Subcutaneous abdominal adipose tissue (tissue), 5 donors: ENCODE results near the gene CCL15.
"Not testable (repeated sequence)": the region's sequence is repeated elsewhere in the genome, so short reads cannot be mapped to it uniquely, and the experiment has no call there.

ENCODE experiments used
- H3K27ac ChIP-seq: one replicate; pipeline ENCODE4 v1.7.0; 2013; ENCODE audit warnings: low read depth, mild to moderate bottlenecking, inconsistent platforms, low read length, moderate library complexity
- H3K27me3 ChIP-seq, 5 donors: one replicate each; pipeline ENCODE4 v1.7.0; 2013; ENCODE audit warnings: low read length in 5 of 5, inconsistent platforms in 1 of 5; ENCODE audit not compliant: control insufficient read depth in 5 of 5, insufficient read depth in 4 of 5
- H3K36me3 ChIP-seq, 5 donors: one replicate each; pipeline ENCODE4 v1.7.0; 2013; ENCODE audit warnings: low read length in 5 of 5; ENCODE audit not compliant: control insufficient read depth in 5 of 5, insufficient read depth in 5 of 5
- H3K4me1 ChIP-seq, 5 donors: one replicate each; pipeline ENCODE4 v1.7.0; 2013; ENCODE audit warnings: low read length in 5 of 5, mild to moderate bottlenecking in 3 of 5, moderate library complexity in 1 of 5; ENCODE audit not compliant: control insufficient read depth in 5 of 5, insufficient read depth in 5 of 5
- H3K4me3 ChIP-seq, 5 donors: one replicate each; pipeline ENCODE4 v1.7.0; 2013; ENCODE audit warnings: low read length in 5 of 5, low read depth in 1 of 5
- H3K9ac ChIP-seq, 5 donors: one replicate each; pipeline ENCODE4 v1.7.0; 2013; ENCODE audit warnings: low read length in 5 of 5, mild to moderate bottlenecking in 4 of 5, moderate library complexity in 3 of 5
- H3K9me3 ChIP-seq, 5 donors: one replicate each; pipeline ENCODE4 v1.7.0; 2013; ENCODE audit warnings: low read length in 5 of 5; ENCODE audit not compliant: control insufficient read depth in 5 of 5
- donor health status: healthy.
- donor health status: healthy.
- donor health status: healthy.
- donor health status: healthy.
- donor health status: healthy.

The CCL15 gene

GRCh38 chr17:36016555-36016954 is 15.2 kb upstream of the CCL15 start:
- peaks cover 0 to 20% (median 6%) of the 10 kb centered on the region in 5 donors for H3K4me1 ChIP-seq
- no peaks in the 10 kb centered on the region for H3K27me3 ChIP-seq
- no peak overlapping the region for H3K4me3 ChIP-seq
- no peak overlapping the region for H3K27ac ChIP-seq
- no peaks in the 10 kb centered on the region for H3K36me3 ChIP-seq
- peaks cover 0 to 12% (median 12%) of the 10 kb centered on the region in 5 donors for H3K9me3 ChIP-seq
- H3K9ac ChIP-seq: no peak overlapping the region

- not testable (repeated sequence) for H3K9ac ChIP-seq, H3K27me3 ChIP-seq, H3K4me3 ChIP-seq, H3K36me3 ChIP-seq, H3K27ac ChIP-seq
- Histone ChIP-seq H3K9me3 (peaks cover 0 to 13% (median 12%) of the 10 kb centered on the region in 5 donors), H3K4me1 (peaks cover 0 to 20% (median 6%) of the 10 kb centered on the region in 5 donors)
Measured at GRCh38 chr17:36015895-36016294, 14.5 kb upstream of the CCL15 start.

- H3K27me3 ChIP-seq: no peaks in the 10 kb centered on the region
- no peaks in the 10 kb centered on the region for H3K36me3 ChIP-seq
- no peak overlapping the region for H3K9ac ChIP-seq
- H3K9me3 ChIP-seq: peaks cover 0 to 15% (median 12%) of the 10 kb centered on the region in 5 donors
- no peak overlapping the region for H3K4me3 ChIP-seq
- peaks cover 0 to 20% (median 6%) of the 10 kb centered on the region in 5 donors for H3K4me1 ChIP-seq
- H3K27ac ChIP-seq: no peak overlapping the region
Measured at GRCh38 chr17:36014946-36015345, 13.6 kb upstream of the CCL15 start.

- H3K4me3 ChIP-seq: no peak overlapping the region
- no peak overlapping the region for H3K27ac ChIP-seq
- H3K36me3 ChIP-seq: no peaks in the 10 kb centered on the region
- H3K4me1 ChIP-seq: peaks cover 0 to 7% (median 0%) of the 10 kb centered on the region in 5 donors
- H3K9ac ChIP-seq: no peak overlapping the region
- peaks cover 0 to 34% (median 25%) of the 10 kb centered on the region in 5 donors for H3K9me3 ChIP-seq
- H3K27me3 ChIP-seq: no peaks in the 10 kb centered on the region
Measured at GRCh38 chr17:36011201-36011600, 9.8 kb upstream of the CCL15 start.

GRCh38 chr17:36008998-36009665 is 7.8 kb upstream of the CCL15 start:
- Histone ChIP-seq H3K4me1 (peaks cover 0 to 11% (median 0%) of the 10 kb centered on the region in 5 donors), H3K9me3 (peaks cover 0 to 34% (median 25%) of the 10 kb centered on the region in 5 donors), H3K27ac (no peak overlapping the region), H3K27me3 (no peaks in the 10 kb centered on the region), H3K9ac (no peak overlapping the region), H3K4me3 (no peak overlapping the region), H3K36me3 (no peaks in the 10 kb centered on the region)

- H3K9ac ChIP-seq: no peak overlapping the region
- no peaks in the 10 kb centered on the region for H3K36me3 ChIP-seq
- no peak overlapping the region for H3K4me3 ChIP-seq
- H3K27ac ChIP-seq: no peak overlapping the region
- H3K27me3 ChIP-seq: no peaks in the 10 kb centered on the region
- peaks cover 0 to 16% (median 12%) of the 10 kb centered on the region in 5 donors for H3K9me3 ChIP-seq
- H3K4me1 ChIP-seq: peaks cover 0 to 22% (median 0%) of the 10 kb centered on the region in 5 donors
Measured at GRCh38 chr17:36004594-36005108, 3.3 kb upstream of the CCL15 start.

- peaks cover 0 to 22% (median 0%) of the 10 kb centered on the region in 5 donors for H3K4me1 ChIP-seq
- no peak overlapping the region for H3K4me3 ChIP-seq
- H3K27me3 ChIP-seq: no peaks in the 10 kb centered on the region
- H3K9me3 ChIP-seq: no peaks in the 10 kb centered on the region
- H3K9ac ChIP-seq: no peak overlapping the region
- no peak overlapping the region for H3K27ac ChIP-seq
- no peaks in the 10 kb centered on the region for H3K36me3 ChIP-seq
Measured at GRCh38 chr17:36002631-36003030, 1.3 kb upstream of the CCL15 start.

- H3K4me1 ChIP-seq: peaks cover 0 to 22% (median 0%) of the 10 kb centered on the region in 5 donors
- H3K27me3 ChIP-seq: no peaks in the 10 kb centered on the region
- no peaks in the 10 kb centered on the region for H3K36me3 ChIP-seq
- no peak overlapping the region for H3K27ac ChIP-seq
- H3K9ac ChIP-seq: no peak overlapping the region
- H3K9me3 ChIP-seq: no peaks in the 10 kb centered on the region
- H3K4me3 ChIP-seq: no peak overlapping the region
Measured at GRCh38 chr17:36001862-36002603, 680 bp upstream of the CCL15 start.

GRCh38 chr17:36000732-36001109 is 632 bp downstream of the CCL15 start:
- no peak overlapping the region for H3K4me3 ChIP-seq
- no peaks in the 10 kb centered on the region for H3K9me3 ChIP-seq
- no peak overlapping the region for H3K27ac ChIP-seq
- no peaks in the 10 kb centered on the region for H3K27me3 ChIP-seq
- H3K4me1 ChIP-seq: peaks cover 0 to 22% (median 0%) of the 10 kb centered on the region in 5 donors
- H3K9ac ChIP-seq: no peak overlapping the region
- no peaks in the 10 kb centered on the region for H3K36me3 ChIP-seq

GRCh38 chr17:35998756-35999155 is 2.6 kb downstream of the CCL15 start:
- no peak overlapping the region for H3K4me3 ChIP-seq
- H3K36me3 ChIP-seq: no peaks in the 10 kb centered on the region
- no peaks in the 10 kb centered on the region for H3K27me3 ChIP-seq
- H3K4me1 ChIP-seq: peaks cover 0 to 18% (median 0%) of the 10 kb centered on the region in 5 donors
- H3K9me3 ChIP-seq: peaks cover 0 to 5% (median 0%) of the 10 kb centered on the region in 5 donors
- no peak overlapping the region for H3K27ac ChIP-seq
- H3K9ac ChIP-seq: no peak overlapping the region
